CD4-positive, alpha-beta T cell treated with Interleukin-2 at 100 ng/mL for 4 hours (primary cell): ENCODE data around the gene BAIAP2.

Experiments
- DNase-seq: peaks from one replicate; pipeline ENCODE4 v3.0.0-alpha.2; 2020; ENCODE audit warnings: low spot score

Gene BAIAP2

GRCh38 chr17:81037798-81038733, 3.1 kb downstream of the BAIAP2 start:
- DNase-seq = no peak

GRCh38 chr17:81039096-81039495, 4.1 kb downstream of the BAIAP2 start:
- no peak for DNase-seq

DNA sequence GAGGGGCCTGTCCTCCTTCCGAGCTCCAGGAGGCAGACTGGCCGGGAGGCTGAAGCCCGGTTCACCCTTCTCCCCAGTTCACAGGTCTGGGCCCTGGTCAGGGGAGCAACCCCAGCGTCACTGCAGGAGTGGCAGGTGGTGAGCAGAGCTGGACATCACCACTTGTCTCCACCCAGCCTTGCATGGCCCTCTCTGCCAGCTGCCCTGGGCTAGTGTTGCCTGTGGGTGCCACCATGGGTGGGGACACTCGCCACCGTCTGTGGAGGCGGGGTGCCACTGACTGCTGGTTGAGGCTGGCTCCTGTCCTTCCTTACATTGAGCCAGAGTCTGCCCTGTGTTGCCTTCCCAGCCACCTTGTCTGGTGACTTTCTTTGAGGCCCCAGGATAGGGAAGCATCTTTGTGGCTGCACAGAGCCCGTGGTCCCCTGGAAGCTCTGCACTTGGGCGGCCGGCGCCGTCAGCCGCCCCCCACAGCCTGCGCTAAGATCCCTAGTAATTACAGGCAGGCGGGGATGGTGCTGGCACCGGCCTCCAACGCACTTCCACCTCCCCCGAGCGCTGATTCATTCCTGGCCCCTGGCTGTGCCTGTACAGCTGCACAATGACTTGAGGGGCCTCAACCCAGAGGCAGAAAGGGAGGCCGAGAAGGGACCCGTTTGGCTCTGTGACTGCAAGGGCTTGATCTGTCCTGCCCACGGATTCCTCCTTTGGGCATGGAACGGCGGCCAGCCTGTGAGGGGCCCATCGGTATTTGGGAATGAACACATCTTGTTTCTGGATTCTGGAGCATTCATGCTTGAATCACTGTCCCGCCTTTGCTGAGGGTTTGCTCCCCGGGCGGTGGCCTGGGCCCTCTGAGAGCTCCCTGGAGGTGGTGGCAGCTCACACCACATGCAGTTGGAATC, 5.2 kb downstream of the BAIAP2 start:
- DNase-seq = no peak

- DNase-seq = peak; percentile 9
Measured at GRCh38 chr17:81040791-81041337, 5.9 kb downstream of the BAIAP2 start.

DNA sequence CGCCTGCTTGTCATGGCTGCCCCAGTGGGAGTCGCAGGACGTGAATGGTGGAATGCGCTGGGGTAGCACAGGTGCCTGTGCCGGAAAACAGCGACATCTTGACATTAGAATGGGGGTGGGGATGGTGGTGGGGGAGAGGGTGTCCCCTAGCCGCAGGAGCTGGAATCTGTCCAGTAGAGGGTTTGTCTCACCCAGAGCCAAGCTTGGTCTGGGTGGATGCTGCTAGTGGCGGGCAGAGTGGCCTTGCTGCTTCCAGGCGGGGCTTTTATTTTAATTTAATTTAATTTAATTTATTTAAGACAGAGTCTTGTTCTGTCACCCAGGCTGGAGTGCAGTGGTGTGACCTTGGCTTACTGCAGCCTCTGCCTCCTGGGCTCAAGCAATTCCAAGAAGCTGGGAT, 7.7 kb downstream of the BAIAP2 start:
- no peak for DNase-seq

DNA sequence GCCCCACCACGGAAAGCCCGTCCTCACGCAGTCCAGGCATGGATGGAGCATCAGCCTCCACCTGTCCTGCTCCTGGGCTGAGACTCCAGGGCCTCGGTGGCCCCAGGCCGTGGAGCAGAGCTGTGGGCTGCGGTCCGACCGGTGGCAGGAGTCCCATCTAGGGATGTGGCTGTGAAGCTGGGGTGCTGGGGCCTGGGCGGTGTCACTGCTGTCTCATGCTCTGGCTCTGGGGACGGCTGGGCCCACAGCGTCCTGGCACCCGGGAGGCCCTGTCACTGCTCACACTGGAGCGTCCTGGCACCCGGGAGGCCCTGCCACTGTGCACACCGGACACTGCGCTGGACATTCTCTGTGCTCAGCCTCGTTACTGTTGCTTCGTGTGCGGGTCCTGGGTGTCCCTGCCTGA, 8.4 kb downstream of the BAIAP2 start:
- DNase-seq = no peak

- no peak for DNase-seq
Measured at GRCh38 chr17:81043725-81044427, 8.9 kb downstream of the BAIAP2 start.

DNA sequence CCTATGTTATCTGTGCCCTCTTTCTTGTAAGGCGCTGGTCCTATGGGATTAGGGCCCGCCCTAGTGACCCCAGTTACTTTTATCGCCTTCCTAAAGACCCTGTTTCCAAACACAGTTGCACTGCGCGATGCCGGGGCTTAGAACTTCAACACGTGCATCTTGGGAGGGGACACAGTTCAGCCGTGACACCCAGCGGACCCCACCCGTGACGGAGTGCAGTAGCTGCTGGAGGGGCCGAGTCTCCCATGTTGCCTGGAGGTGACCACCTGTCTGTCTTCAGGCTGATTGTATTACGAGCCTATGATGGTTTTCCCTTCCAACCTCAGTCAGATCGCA, 9.4 kb downstream of the BAIAP2 start:
- no peak for DNase-seq

DNA sequence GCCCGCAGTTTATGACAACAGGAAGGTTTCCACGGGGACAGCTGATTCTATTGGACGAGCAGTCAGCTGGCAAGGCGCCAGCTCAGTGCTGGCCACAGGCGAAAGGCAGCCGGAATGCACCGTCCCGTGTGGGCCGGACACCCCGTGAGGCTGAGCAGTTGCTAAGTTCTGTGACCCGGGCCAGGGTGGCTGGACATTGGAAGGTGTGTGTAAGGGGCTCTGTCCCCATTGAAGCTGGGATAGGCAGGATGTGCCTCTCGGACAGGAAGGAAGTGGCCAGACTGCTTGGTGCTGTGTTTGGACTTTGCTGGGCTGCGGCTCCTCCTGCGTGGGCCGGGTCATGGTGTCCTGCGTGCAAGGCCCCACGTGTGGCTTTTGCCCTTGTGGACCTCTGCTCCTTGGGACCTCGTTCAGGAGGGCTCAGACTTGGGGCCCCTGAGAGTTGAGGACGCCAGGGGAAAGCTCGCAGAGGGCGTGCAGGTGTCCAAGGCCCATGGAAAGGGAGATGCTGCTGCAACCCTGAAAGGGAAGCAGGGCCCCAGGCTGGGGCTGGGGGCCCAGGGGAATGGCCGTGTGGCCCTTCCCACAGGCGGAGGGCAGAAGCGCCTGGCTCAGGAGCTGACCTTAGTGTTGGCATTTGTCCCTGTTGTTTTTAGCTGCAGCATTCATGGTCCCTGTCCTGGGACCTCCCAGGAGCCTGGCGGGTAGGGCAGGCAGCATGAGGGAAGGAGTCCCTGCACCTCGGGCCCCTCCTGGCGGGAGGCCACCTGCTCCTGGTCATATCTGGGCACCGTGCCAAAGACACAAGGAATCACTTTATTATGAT, 10.0 kb downstream of the BAIAP2 start:
- DNase-seq = no peak

GRCh38 chr17:81045590-81046095, 10.7 kb downstream of the BAIAP2 start:
- no peak for DNase-seq

- DNase-seq = no peak
Measured at GRCh38 chr17:81046132-81046769, 11.3 kb downstream of the BAIAP2 start.

- no peak for DNase-seq
Measured at GRCh38 chr17:81046770-81047359, 11.9 kb downstream of the BAIAP2 start.

GRCh38 chr17:81048827-81049371, 13.9 kb downstream of the BAIAP2 start:
- no peak for DNase-seq

DNA sequence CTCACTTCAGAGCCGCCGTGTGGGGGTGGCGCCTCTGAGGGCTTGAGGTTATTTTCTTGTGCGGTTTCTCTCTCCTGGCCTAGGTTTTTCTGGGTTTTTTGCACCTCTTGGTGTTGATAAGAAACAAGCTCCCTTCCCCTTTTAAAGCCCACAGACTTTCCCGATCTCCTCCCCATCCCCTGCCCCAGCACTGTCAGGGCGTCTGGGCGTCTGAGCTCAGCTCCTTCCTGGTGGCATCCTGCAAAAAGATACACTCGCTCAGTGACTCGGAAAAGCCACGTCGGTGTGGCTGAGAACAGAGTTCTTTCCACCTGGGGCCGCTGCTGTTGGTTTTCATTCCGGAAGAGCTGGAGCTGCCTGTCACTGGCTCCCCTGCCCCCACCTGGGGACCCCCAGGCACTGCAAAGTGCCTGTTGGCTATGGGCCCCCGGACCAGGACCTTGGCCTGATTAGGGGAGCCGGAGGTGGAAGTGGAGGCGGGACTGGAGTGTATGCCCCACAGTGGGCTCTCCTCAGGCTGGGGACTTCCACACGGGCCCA, 14.5 kb downstream of the BAIAP2 start:
- DNase-seq = peak; percentile 5

- no peak for DNase-seq
Measured at GRCh38 chr17:81049973-81050551, 15.1 kb downstream of the BAIAP2 start.

DNA sequence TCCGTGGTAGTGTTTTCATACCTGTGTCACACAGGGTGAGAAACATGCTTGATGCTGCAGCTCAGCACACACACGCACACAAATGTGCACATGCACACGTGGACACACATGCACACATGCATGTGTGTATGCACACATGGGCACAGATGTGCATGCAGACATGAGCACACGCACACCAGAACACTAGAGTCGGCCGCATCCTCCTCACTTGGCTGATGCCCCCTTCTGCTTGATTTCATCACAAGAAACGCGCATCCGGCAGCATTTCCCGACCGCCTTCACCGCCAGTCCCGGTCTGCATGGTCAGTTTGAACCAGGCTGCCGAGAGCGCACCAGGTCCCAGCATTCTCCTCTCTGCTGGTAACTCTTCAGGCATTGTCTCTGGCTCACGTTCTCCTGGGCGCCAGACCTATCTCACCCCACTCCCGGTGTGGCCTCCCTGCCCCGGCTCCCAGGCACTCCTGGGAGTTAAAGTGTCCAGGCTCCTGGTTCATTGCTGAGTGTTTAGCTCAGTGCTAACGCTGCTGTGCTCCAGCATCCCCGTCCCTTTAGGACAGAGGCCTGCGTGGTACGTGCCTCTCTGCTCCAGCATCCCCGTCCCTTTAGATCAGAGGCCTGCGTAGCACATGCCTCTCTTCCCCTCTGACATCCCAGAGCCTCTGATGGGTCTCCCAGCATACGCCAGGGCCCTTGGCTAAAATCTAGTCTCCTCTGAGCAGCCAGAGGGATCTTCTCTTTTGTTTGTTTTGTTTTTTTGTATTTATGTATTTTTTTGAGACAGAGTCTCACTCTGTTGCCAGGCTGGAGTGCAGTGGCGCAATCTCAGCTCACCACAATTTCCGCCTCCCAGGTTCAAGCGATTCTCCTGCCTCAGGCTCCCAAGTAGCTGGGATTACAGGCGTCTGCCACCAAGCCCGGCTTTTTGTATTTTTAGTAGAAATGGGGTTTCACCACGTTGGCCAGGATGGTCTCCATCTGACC, 16.0 kb downstream of the BAIAP2 start:
- DNase-seq = no peak

- DNase-seq = no peak
Measured at GRCh38 chr17:81052199-81052997, 17.4 kb downstream of the BAIAP2 start.
